Cardiac muscle cell (in vitro differentiated cells and primary cell): ENCODE measurements around the gene RPL10A. TPM values are rescaled to one million over a fixed set of nuclear protein-coding genes. Genes with fewer than 3 reads are reported as not detected.

Experiments used
- DNase-seq, 2 donors: peaks; one replicate each; pipeline versions ENCODE4 v3.0.0 to v3.0.0-alpha.2; 2010 to 2017; ENCODE audit warnings: low read depth in 1 of 2, low spot score in 1 of 2
- H3K27ac ChIP-seq: fragments of 200-600 bp; sonication (generic); 2 replicates; pipeline ENCODE4 v1.5.1; 2016
- H3K27me3 ChIP-seq: fragments of 200-600 bp; sonication (generic); 2 replicates; pipeline ENCODE4 v1.6.0; 2016; ENCODE audit warnings: control low read depth
- H3K36me3 ChIP-seq: fragments of 200-600 bp; sonication (generic); 2 replicates; pipeline ENCODE4 v1.5.1; 2016; ENCODE audit warnings: control low read depth
- H3K4me1 ChIP-seq: fragments of 200-600 bp; sonication (generic); 2 replicates; pipeline ENCODE4 v1.8.1; 2017; ENCODE audit warnings: low read depth, mild to moderate bottlenecking, mixed run types
- H3K4me3 ChIP-seq: fragments of 200-600 bp; sonication (generic); 2 replicates; pipeline ENCODE4 v1.5.1; 2016; ENCODE audit warnings: mild to moderate bottlenecking
- H3K9me3 ChIP-seq: fragments of 200-600 bp; sonication (generic); 2 replicates; pipeline ENCODE4 v1.5.1; 2017; ENCODE audit warnings: low read depth, mild to moderate bottlenecking, control low read depth
- CTCF ChIP-seq: IDR thresholded peaks from 2 replicates; pipeline ENCODE4 v1.5.1; 2012; ENCODE audit warnings: low read depth, mild to moderate bottlenecking, low read length
- polyA plus RNA-seq: library from polyadenylated mRNA; unstranded; fragments of >200 nt; fragmentation: Nextera tagmentation; extraction: Ambion mirVana; gene quantifications from 2 replicates; pipeline ENCODE4 v1.2.1, GENCODE V29; 2016
- total RNA-seq: library from RNA; depleted of rRNA; stranded (reverse); fragments of >200 nt; gene quantifications from 2 replicates; pipeline ENCODE4 v1.2.3, GENCODE V29; 2016

RPL10A gene
- total and polyA plus RNA-seq, 2 experiments from 2014 or later, result 390 to 1,095 TPM

DNA sequence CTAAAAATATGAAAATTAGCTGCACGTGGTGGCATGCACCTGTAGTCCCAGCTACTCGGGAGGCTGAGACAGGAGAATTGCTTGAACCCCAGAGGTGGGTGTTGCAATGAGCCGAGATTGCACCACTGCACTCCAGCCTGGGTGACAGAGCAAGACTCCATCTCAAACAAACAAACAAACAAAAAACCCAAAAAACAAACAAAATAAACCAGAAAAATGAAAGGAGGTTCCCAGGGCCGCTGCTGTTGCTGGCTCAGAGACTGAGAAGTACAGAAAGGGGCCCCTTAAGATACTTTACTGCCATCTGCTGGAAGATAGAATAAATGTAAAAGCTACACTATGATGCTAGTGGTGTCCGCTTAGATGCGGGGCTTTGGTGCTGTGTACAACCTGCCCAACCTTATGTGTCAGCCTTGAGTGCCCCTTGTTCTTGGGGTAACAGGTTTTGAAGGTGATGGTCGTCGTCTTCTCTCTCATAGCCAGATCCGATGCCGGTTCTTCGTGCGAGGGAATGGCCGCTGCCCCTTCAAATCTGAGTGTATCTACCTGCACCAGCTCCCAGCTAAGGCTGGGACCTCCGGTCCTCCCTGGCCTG is 18.8 kb upstream of the RPL10A start:
- Histone ChIP-seq H3K36me3 (no peaks in the 10 kb centered on the region), H3K27me3 (no peaks in the 10 kb centered on the region), H3K27ac (no peak overlapping the region), H3K4me3 (no peak overlapping the region), H3K9me3 (no peaks in the 10 kb centered on the region), H3K4me1 (peaks cover 19% of the 10 kb centered on the region)
- peak; percentile 78 to 82 for DNase-seq
- TF ChIP-seq CTCF, result peak; percentile 57

GRCh38 chr6:35451354-35452182 is 16.6 kb upstream of the RPL10A start:
- Histone ChIP-seq H3K27me3 (no peaks in the 10 kb centered on the region), H3K4me3 (peak overlapping the region; percentile 49), H3K4me1 (peaks cover 22% of the 10 kb centered on the region), H3K27ac (no peak overlapping the region), H3K9me3 (no peaks in the 10 kb centered on the region), H3K36me3 (peaks cover 2% of the 10 kb centered on the region)
- TF ChIP-seq CTCF, result no peak
- no peak for DNase-seq

GRCh38 chr6:35452183-35453090 is 15.8 kb upstream of the RPL10A start, which contains the start of gene FANCE:
TSS of gene FANCE (plus strand) at chr6:35452338. CDS start at chr6:35452546, 208 bp downstream.
- DNase-seq, result peak; percentile 93 to 97
- H3K27ac ChIP-seq, result peak within 1 kb of the TSS; percentile 75

DNA sequence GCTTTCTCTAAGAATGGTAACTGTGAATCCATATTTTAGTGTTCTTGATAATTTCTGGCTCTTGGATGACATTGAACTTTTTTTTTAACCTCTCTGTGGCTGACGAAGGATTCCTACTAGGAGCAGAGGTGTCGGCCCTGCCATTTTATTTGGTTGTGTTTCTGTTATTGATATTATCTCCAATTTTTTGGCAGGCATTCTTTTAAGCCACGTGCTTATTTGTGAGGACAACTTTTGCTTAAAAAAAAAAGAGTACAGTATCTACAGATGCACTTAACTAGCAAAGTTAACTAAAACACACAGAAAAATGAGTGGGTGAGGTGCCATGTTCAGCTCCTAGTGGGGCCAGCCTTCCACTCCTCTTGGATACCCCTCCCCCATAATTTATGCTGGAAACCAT is 15.0 kb upstream of the RPL10A start:
- Histone ChIP-seq H3K36me3 (peaks cover 2% of the 10 kb centered on the region), H3K4me1 (peaks cover 22% of the 10 kb centered on the region), H3K27ac (no peak overlapping the region), H3K9me3 (no peaks in the 10 kb centered on the region), H3K27me3 (no peaks in the 10 kb centered on the region), H3K4me3 (peak overlapping the region; percentile 49)
- DNase-seq, result no peak
- no peak for TF ChIP-seq CTCF

More at GRCh38 chr6:35452183-35453090, 15.8 kb upstream of the RPL10A start, which contains the start of gene FANCE:
- TF ChIP-seq CTCF, result no peak
- no peaks in the 10 kb centered on the region for H3K9me3 ChIP-seq
- H3K4me1 ChIP-seq, result peaks cover 22% of the 10 kb centered on the region
- peaks cover 2% of the 10 kb centered on the region for H3K36me3 ChIP-seq
- no peaks in the 10 kb centered on the region for H3K27me3 ChIP-seq
- peak within 1 kb of the TSS; percentile 49 for H3K4me3 ChIP-seq

DNA sequence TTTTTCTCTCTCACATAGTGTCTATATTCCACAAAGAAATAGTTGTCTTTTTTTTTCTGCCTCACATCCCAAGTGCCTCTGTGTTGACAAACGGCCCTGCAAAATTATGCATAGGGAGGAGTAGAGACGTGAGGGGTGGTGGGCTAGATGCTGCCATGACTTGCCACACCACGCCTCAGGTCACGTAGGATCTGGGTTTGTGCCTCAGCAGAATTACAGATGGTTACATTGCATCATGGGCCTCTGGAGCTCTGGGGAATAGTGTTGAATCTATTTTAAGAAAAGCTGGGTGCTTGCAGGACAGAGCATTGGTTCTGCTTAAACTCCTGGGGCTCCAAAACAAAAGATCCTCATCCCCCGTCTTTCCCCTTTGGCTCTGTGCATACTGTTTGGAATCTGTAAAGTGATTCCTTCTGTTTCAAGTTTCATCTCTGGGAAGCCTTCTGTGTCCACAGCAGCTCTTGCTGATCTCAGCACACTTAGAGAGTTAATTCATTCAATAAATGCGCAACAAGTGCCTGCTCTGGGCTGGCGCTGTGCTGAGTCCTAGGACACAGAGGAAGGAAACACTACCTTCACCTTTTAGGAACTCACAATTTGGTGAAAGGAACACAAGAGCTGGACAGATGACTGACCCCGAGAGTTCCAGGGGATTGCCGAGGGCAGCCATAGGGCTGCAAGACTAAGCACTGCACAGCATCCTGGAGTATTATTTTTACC is 13.7 kb upstream of the RPL10A start:
- Histone ChIP-seq H3K4me3 (no peak overlapping the region), H3K27me3 (no peaks in the 10 kb centered on the region), H3K4me1 (peaks cover 22% of the 10 kb centered on the region), H3K36me3 (peaks cover 7% of the 10 kb centered on the region), H3K9me3 (no peaks in the 10 kb centered on the region), H3K27ac (peak overlapping the region; percentile 51)
- TF ChIP-seq CTCF, result no peak
- no peak for DNase-seq
